ENCODE data around the gene METAP1.
"Not testable (repeated sequence)": the region's sequence is repeated elsewhere in the genome, so short reads cannot be mapped to it uniquely, and the experiment has no call there.

METAP1 gene

DNA sequence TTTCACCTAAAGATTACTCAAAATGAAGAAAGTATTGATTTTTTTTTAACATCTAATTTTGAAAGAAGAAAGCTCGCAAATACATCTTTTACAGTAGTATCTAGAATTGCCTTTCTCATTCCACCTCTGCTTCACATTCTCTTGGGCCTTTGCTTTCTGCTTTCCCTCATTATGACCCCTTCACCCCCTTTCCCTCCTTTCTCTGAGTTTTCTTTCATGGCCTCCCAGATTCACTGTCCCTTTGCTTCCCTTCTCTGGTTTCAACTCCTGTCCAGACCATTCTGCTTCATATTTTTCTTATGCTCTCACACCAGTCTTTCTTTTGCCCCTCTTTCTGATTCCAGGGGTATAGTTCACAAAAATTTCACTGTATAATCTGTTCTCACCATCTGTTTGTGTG, 64.0 kb downstream of the METAP1 start:
- no peak for DNase-seq (ENCODE audit: low spot score)

- no peak for DNase-seq (ENCODE audit: low spot score)
Measured at GRCh38 chr4:99061048-99061700, 65.7 kb downstream of the METAP1 start.

DNA sequence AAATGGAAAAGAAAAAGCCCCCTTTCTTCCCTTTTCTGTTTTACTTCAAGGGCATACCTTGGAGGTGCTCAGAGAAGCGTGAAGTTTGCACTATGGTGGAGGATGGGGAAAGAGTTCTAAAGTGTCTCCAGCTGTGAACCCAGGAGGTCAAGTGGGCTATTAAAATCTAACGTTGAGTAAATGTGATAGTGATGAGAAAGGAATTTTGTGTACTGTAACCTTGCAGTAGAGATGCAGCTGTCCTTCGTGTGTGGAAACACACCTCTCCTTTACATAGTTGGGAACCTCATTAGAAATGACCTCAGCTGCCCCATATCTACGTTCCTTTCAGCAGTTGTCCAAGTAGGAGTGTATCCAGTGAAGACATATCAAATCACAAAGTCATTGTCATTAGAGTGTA, 66.6 kb downstream of the METAP1 start:
- no peak for DNase-seq (ENCODE audit: low spot score)

GRCh38 chr4:99065521-99065920, 70.0 kb downstream of the METAP1 start:
- not testable (repeated sequence) for DNase-seq (ENCODE audit: low spot score)

DNA sequence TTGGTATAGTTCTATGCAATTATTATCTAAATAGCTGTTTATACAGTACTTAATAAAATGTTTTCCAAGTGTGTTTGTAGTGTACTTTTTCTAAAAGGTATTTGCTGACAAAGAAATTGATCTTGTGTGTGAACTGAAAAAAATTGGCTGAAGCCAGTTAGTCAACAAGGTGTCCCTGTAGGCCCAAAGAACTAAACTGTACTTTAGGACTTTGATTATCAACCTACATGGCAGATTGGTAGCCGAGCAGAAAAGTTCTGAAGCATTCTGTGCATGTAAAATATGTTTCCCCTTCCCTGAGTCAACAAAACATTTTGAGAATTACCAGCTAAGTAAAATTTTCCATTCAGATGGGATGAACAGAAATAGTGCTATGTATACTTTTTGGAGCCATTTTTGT, 72.1 kb downstream of the METAP1 start:
- DNase-seq (ENCODE audit: low spot score), result no peak

- no peak for DNase-seq (ENCODE audit: low spot score)
Measured at GRCh38 chr4:99071159-99071558, 75.6 kb downstream of the METAP1 start.

GRCh38 chr4:99074816-99075215, 79.3 kb downstream of the METAP1 start:
- DNase-seq (ENCODE audit: low spot score), result no peak

DNA sequence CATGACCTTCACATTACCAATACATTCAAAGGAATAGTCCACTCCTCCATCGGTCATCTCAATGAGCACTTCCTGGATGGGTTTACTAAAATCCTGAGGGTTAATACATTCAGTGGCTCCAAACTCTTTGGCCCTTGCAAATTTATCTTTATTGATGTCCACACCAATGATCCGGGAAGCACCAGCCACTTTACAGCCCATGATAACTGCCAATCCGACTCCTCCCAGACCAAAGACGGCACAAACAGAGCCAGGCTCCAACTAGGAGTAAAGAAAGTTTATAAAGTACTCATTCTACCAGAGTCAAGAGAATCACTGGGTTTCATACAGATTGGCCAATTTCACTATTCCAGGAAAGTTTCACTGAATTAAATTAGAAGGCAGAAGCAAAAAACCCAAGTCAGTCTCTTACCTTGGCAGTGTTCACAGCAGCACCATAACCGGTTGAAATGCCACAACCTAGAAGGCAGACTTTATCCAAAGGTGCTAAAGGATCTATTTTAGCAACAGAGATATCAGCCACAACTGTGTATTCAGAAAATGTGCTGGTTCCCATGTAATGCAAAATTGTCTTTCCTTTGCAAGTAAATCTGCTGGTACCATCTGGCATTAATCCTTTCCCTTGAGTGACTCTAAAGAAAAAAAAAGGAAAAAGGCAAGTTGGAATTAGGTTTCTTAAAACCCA, 80.9 kb downstream of the METAP1 start:
- no peak for DNase-seq (ENCODE audit: low spot score)

GRCh38 chr4:99077177-99077576, 81.7 kb downstream of the METAP1 start:
- DNase-seq (ENCODE audit: low spot score), result no peak

DNA sequence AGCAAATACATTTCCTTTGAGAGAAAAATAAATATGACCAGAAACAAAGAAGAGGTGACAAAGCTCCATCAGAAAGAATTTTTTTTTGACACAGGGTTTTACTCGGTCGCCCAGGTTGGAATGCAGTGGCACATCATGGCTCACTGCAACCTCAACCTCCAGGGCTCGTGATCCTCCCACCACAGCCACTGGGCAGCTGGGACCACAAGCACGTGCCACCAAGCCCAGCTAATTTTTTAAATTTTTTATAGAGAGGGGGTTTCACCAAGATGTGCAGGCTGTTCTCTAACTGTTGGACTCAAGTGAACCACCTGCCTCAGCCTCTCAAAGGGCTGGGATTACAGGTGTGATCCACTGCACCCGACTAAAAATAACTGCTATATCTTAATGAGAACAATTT, 82.8 kb downstream of the METAP1 start:
- no peak for DNase-seq (ENCODE audit: low spot score)

GRCh38 chr4:99078931-99079624, 83.6 kb downstream of the METAP1 start:
- no peak for DNase-seq (ENCODE audit: low spot score)

DNA sequence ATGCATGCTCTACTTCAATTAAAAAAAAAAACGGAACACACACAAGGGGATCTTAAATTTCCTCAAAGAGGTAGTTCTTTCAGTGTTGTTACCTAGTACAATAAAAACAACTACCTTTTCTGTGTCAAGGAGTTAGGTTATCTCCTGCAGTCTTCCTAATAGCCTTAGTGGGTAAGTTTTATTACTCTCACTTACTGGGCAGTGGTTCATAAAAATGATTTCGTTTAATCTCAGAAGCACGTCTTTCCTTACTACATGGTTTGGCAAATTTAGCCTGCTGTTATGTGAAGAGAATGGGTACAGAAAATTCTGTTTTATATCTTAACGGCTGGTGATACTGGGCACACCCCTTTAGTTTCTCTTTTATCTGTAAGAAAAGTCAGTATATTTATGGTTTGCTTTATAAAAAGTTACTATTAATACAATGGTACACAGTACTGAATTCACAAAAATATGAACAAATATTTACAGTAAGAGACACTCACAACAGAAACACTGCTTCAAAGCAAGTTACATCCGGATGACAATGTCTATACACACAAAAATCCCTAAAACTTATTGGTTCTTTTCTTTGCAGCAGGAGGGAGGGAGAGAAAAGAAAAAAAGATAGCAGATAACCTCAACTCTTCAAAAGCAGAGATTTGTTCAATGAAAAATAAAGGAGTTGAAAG, 84.2 kb downstream of the METAP1 start:
- no peak for DNase-seq (ENCODE audit: low spot score)

GRCh38 chr4:99080869-99081268, 85.3 kb downstream of the METAP1 start:
- not testable (repeated sequence) for DNase-seq (ENCODE audit: low spot score)

DNA sequence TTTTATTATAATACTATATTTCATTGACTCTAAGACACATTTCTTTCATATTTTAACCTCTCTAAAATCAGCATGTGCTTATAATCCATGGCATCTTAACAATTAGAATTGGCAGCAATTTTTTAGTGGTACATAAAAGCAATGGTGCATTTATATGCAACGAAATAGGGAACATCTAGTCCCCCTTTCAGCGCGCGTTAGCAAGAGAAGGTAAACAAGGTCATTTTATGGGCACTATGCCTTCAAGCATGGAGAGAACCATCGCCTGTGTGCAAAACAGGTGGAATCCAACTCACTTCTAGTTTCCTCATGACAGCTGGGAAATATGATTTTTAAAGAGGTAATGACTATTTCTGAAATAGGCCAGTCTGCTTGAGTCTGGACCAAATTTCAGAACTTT, 86.7 kb downstream of the METAP1 start:
- no peak for DNase-seq (ENCODE audit: low spot score)

- DNase-seq (ENCODE audit: low spot score), result no peak
Measured at GRCh38 chr4:99084595-99084994, 89.1 kb downstream of the METAP1 start.

DNA sequence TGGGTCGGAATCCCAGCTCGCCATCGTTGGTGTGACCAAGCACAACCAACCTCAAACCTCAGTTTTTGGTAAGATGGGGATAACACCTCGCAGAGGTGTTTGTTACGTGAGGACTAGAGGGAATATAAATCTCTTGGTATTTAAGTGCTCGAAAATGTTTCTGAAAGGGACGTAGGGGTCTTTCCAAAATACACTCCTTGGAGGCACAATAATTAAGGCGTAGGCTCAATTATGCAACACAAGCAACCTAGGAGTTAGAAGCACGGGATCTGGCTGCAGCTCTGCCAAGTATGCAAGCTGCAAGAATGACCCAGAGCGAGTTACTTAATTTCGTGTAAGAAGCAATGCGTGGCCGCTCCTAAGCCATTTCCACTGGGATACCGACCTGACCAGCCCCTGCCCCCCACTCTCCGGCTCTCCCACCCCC, 92.5 kb downstream of the METAP1 start:
- DNase-seq (ENCODE audit: low spot score), result peak; percentile 4

GRCh38 chr4:99088481-99089365, 93.2 kb downstream of the METAP1 start, which contains the start of gene ADH5:
ADH5 (minus strand) TSS chr4:99088788; CDS start chr4:99088700, 88 bp downstream.
- DNase-seq (ENCODE audit: low spot score), result peak; percentile 95

- DNase-seq (ENCODE audit: low spot score), result no peak
Measured at GRCh38 chr4:99090481-99091215, 95.1 kb downstream of the METAP1 start.

- no peak for DNase-seq (ENCODE audit: low spot score)
Measured at GRCh38 chr4:99091216-99091575, 95.7 kb downstream of the METAP1 start.

DNA sequence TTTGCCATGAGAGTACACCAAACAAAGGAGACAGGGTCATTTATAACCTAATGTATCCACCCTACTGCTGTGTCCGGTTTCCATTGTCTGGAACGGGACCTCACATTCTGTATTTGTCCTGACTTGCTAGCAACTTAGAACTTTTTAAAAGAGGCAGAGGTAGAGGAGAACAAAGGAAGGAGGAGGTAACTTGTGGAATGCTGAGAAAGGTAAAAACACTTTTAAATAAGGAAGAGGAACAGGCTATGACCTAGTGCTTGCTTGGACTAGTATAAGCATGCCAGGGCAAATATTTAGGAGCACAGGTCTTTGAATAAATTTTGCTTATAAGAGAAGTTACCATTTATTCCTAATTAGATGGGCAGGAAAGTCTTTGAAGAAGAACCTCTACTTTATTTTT, 96.3 kb downstream of the METAP1 start:
- DNase-seq (ENCODE audit: low spot score), result not testable (repeated sequence)

- no peak for DNase-seq (ENCODE audit: low spot score)
Measured at GRCh38 chr4:99099311-99099710, 103.8 kb downstream of the METAP1 start.

Data from iPS-NIHi11 (cell line).